ENCODE measurements around the gene APCDD1L. TPM values are rescaled to one million over a fixed set of nuclear protein-coding genes. Genes with fewer than 3 reads are reported as not detected.

Gene APCDD1L
- total and polyA plus RNA-seq, 4 donors, result 0.02 to 0.74 (median 0.31) TPM

GRCh38 chr20:58518387-58518786, 3.2 kb upstream of the APCDD1L start:
- Histone ChIP-seq H3K36me3 (ENCODE audit: control insufficient read depth in 4 of 4, insufficient read depth in 4 of 4, low read length in 4 of 4) (no peaks in the 10 kb centered on the region), H3K27me3 (ENCODE audit: control insufficient read depth in 3 of 3, insufficient read depth in 3 of 3, low read length in 2 of 3) (peaks cover 15 to 44% (median 17%) of the 10 kb centered on the region in 3 donors), H3K4me1 (ENCODE audit: control insufficient read depth in 5 of 5, insufficient read depth in 5 of 5, low read length in 5 of 5) (peaks cover 0 to 10% (median 0%) of the 10 kb centered on the region in 5 donors), H3K4me3 (no peak overlapping the region), H3K27ac (ENCODE audit: low read depth in 1 of 2, low read length in 1 of 2) (no peak overlapping the region), H3K9me3 (ENCODE audit: control insufficient read depth in 4 of 4, insufficient read depth in 3 of 4, low read length in 3 of 4) (no peaks in the 10 kb centered on the region), H3K9ac (ENCODE audit: insufficient read depth in 1 of 2, low read length in 2 of 2) (no peak overlapping the region)
- WGBS, 2 donors, result 53 to 64% methylated on average over 11 of the region's 11 CpGs
- no peak for ATAC-seq (ENCODE audit: insufficient read depth, low FRiP score)
- TF ChIP-seq CTCF (IDR thresholded peaks at IDR 0.05; ENCODE audit: control extremely low read depth, extremely low read depth), result no peak
- DNase-seq, result no peak

GRCh38 chr20:58514321-58515232, 622 bp downstream of the APCDD1L start:
- 4 to 8% methylated on average over 57 to 74 of the region's 74 CpGs for WGBS, 2 donors
- TF ChIP-seq CTCF (IDR thresholded peaks at IDR 0.05; ENCODE audit: control extremely low read depth, extremely low read depth), result no peak
- Histone ChIP-seq H3K27me3 (ENCODE audit: control insufficient read depth in 3 of 3, insufficient read depth in 3 of 3, low read length in 2 of 3) (peaks cover 17 to 62% (median 29%) of the 10 kb centered on the region in 3 donors), H3K9ac (ENCODE audit: insufficient read depth in 1 of 2, low read length in 2 of 2) (no peak overlapping the region), H3K4me1 (ENCODE audit: control insufficient read depth in 5 of 5, insufficient read depth in 5 of 5, low read length in 5 of 5) (peaks cover 0 to 18% (median 0%) of the 10 kb centered on the region in 5 donors), H3K27ac (ENCODE audit: low read depth in 1 of 2, low read length in 1 of 2) (no peak overlapping the region), H3K36me3 (ENCODE audit: control insufficient read depth in 4 of 4, insufficient read depth in 4 of 4, low read length in 4 of 4) (no peaks in the 10 kb centered on the region), H3K9me3 (ENCODE audit: control insufficient read depth in 4 of 4, insufficient read depth in 3 of 4, low read length in 3 of 4) (no peaks in the 10 kb centered on the region), H3K4me3 (no peak overlapping the region)
- DNase-seq (peak in 2 of 3 donors; percentile 10 to 31), ATAC-seq (ENCODE audit: insufficient read depth, low FRiP score) (no peak)

DNA sequence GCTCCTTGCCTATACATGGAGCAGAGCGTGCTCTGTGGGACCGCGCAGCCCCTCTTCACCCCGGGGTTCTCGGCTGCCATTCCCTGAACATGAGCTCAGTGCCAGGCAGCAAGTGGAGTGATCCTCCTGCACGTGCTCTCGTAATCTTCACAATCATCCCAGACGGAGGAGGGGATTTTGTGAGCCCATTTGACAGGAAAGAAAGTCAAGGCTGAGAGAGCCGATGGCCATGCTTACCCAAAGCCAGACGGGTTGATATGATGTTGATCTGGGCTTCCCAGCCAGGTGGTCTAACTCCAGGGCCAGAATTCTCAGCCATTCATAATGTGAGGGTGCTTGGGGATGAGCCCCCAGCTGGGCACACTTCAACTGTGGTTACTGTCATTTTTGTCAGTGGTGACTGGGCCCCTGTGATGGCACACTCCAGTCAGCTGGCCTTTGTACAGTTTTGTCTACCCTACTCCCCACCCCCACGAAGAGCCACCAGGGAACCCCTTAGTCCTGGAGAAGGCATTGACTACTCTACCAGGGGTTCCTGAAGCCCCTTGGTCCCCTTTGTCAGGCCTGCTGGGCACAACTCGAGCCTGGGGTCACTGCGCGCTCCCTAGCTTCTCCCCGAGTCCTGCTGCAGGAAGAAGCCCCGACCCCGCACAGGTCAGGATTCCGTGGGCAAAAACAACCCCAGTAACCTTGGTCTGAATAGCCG, 1.5 kb downstream of the APCDD1L start:
- peaks cover 0 to under 1% (median 0%) of the 10 kb centered on the region in 4 donors for H3K9me3 ChIP-seq (ENCODE audit: control insufficient read depth in 4 of 4, insufficient read depth in 3 of 4, low read length in 3 of 4)
- no peak for ATAC-seq (ENCODE audit: insufficient read depth, low FRiP score)
- no peak overlapping the region for H3K9ac ChIP-seq (ENCODE audit: insufficient read depth in 1 of 2, low read length in 2 of 2)
- H3K27ac ChIP-seq (ENCODE audit: low read depth in 1 of 2, low read length in 1 of 2), result no peak overlapping the region
- DNase-seq, result no peak
- no peak overlapping the region for H3K4me3 ChIP-seq
- H3K27me3 ChIP-seq (ENCODE audit: control insufficient read depth in 3 of 3, insufficient read depth in 3 of 3, low read length in 2 of 3), result peaks cover 17 to 62% (median 29%) of the 10 kb centered on the region in 3 donors
- H3K36me3 ChIP-seq (ENCODE audit: control insufficient read depth in 4 of 4, insufficient read depth in 4 of 4, low read length in 4 of 4), result no peaks in the 10 kb centered on the region
- no peak for TF ChIP-seq CTCF (IDR thresholded peaks at IDR 0.05; ENCODE audit: control extremely low read depth, extremely low read depth)
- 58 to 61% methylated on average over 19 of the region's 19 CpGs for WGBS, 2 donors
- H3K4me1 ChIP-seq (ENCODE audit: control insufficient read depth in 5 of 5, insufficient read depth in 5 of 5, low read length in 5 of 5), result peaks cover 0 to 18% (median 0%) of the 10 kb centered on the region in 5 donors

All from lung (tissue), 12 donors.